ENCODE data around the gene IGFBP6. TPM values are rescaled to one million over a fixed set of nuclear protein-coding genes. Genes with fewer than 3 reads are reported as not detected.

Gene IGFBP6
- total RNA-seq, 1 donor from 2014 or later = 195 TPM

DNA sequence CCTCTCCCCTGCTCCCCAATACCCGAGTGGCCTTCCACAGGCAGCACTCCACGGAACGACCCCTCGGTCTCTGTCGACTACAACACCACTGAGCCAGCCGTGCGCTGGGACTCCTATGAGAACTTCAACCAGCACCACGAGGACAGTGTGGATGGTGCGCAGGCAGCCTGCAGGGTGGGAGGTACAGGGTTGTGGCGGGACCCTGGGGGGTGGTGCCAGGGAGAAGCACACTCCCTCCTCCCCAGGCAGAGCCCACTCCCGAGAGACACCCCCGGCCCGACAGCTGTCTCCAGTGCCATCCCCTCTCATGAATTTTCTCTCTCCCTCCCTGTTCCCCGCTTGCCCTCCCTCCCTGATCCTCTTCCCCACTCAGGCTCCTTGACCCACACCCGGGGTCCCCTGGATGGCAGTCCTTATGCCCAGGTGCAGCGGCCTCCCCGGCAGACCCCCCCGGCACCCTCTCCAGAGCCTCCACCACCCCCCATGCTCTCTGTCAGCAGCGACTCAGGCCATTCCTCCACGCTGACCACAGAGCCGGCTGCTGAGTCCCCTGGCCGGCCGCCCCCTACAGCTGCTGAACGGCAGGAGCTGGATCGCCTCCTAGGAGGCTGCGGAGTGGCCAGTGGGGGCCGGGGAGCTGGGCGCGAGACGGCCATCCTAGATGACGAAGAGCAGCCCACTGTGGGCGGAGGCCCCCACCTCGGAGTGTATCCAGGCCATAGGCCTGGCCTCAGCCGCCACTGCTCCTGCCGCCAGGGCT, 38.6 kb upstream of the IGFBP6 start:
- DNase-seq (ENCODE audit: low spot score) = no peak

DNA sequence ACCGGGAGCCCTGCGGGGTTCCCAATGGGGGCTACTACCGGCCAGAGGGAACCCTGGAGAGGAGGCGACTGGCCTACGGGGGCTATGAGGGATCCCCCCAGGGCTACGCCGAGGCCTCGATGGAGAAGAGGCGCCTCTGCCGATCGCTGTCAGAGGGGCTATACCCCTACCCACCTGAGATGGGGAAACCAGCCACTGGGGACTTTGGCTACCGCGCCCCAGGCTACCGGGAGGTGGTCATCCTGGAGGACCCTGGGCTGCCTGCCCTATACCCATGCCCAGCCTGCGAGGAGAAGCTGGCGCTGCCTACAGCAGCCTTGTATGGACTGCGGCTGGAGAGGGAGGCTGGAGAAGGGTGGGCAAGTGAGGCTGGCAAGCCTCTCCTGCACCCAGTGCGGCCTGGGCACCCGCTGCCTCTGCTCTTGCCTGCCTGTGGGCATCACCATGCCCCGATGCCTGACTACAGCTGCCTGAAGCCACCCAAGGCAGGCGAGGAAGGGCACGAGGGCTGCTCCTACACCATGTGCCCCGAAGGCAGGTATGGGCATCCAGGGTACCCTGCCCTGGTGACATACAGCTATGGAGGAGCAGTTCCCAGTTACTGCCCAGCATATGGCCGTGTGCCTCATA, 37.9 kb upstream of the IGFBP6 start:
- peak; percentile 87 for DNase-seq (ENCODE audit: low spot score)

DNA sequence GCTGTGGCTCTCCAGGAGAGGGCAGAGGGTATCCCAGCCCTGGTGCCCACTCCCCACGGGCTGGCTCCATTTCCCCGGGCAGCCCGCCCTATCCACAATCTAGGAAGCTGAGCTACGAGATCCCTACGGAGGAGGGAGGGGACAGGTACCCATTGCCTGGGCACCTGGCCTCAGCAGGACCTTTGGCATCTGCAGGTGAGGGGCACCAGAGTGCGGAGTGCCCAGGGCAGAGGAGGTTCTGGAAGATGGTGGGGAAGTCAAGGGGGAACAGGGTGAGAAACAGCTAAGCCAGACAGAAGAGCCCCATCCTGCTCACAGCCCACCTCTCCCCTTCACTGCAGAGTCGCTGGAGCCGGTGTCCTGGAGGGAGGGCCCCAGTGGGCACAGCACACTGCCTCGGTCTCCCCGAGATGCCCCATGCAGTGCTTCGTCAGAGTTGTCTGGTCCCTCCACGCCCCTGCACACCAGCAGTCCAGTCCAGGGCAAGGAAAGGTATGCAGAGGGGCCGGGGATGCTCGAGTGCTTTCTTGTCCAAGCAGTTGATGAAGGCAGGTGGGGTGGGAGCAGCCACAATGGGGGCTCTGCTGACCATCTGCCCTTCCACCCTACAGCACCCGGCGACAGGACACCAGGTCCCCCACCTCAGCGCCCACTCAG, 37.3 kb upstream of the IGFBP6 start:
- DNase-seq (ENCODE audit: low spot score) = no peak

DNA sequence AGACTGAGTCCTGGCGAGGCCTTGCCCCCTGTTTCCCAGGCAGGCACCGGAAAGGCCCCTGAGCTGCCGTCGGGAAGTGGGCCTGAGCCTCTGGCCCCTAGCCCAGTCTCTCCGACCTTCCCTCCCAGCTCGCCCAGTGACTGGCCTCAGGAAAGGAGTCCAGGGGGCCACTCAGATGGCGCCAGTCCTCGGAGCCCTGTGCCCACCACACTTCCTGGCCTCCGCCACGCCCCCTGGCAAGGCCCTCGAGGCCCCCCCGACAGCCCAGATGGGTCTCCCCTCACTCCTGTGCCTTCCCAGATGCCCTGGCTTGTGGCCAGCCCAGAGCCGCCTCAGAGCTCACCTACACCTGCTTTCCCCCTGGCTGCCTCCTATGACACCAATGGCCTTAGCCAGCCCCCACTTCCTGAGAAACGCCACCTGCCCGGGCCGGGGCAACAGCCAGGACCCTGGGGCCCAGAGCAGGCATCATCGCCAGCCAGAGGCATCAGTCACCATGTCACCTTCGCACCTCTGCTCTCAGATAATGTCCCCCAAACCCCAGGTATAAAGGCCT, 36.7 kb upstream of the IGFBP6 start:
- peak; percentile 88 for DNase-seq (ENCODE audit: low spot score)

DNA sequence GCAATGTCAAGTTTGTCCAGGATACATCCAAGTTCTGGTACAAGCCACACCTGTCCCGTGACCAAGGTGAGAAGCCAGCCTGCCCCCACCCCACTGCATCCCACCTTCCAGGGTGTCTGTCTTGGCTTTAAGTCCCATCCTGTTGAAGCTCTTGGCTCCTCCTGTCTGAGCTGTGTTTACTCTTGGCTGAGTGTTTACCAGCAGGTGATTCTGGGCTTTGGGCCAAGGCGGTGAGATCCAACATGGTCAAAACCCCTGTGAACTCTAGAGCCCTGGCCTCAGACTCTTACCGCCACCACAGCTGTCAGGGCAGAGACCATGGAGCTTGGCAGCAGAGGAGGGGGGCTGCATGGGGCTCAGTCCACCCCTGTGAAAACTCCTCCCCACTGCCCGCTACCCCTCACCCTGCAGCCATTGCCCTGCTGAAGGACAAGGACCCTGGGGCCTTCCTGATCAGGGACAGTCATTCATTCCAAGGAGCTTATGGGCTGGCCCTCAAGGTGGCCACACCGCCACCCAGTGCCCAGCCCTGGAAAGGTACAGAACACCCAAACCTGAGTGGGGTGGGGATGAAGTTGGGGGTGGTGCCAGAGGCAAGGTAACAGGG, 36.0 kb upstream of the IGFBP6 start:
- no peak for DNase-seq (ENCODE audit: low spot score)

GRCh38 chr12:53062011-53062961, 35.2 kb upstream of the IGFBP6 start:
- DNase-seq (ENCODE audit: low spot score) = peak; percentile 87

- DNase-seq (ENCODE audit: low spot score) = peak; percentile 85
Observed at GRCh38 chr12:53062977-53063707, 34.3 kb upstream of the IGFBP6 start.

DNA sequence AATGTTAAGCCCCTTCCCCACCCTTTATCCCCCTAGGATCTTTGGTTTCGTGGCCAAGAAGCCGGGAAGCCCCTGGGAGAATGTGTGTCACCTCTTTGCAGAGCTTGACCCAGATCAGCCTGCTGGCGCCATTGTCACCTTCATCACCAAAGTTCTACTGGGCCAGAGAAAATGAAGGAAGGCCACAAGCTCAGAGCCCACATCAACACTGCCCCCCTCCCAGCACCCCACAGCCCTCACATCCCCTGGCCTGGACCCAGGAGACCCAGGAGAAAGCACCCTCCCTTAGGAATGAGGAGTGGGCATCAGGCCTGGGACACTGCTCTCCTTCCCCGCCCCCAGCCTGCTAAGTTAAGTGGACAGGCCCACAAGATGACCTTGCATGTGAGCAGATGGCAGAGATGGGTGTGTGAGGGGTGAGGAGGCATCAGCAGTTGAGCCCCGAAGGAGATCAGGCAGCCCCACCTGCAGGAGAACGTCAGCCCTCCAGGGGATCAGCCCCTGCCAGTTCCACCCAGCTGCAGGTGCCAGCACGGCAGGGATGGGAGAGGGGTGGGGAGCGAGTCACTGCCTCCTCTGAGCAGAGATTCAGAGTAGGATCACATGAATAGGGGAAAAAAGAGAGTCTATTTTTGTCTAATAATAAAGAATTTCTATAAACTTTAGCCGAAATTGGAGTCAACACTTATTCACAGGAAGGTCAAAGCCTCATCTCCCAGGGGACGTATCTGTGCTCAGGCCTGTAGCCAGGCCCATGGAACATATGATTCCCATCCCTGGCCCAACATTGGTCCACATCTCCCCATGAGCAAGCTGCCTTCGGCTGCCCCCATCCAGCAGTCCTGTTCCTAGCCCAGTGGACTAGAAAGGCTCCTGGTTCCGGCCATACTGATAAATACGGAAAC, 33.5 kb upstream of the IGFBP6 start:
- DNase-seq (ENCODE audit: low spot score) = peak; percentile 89

DNA sequence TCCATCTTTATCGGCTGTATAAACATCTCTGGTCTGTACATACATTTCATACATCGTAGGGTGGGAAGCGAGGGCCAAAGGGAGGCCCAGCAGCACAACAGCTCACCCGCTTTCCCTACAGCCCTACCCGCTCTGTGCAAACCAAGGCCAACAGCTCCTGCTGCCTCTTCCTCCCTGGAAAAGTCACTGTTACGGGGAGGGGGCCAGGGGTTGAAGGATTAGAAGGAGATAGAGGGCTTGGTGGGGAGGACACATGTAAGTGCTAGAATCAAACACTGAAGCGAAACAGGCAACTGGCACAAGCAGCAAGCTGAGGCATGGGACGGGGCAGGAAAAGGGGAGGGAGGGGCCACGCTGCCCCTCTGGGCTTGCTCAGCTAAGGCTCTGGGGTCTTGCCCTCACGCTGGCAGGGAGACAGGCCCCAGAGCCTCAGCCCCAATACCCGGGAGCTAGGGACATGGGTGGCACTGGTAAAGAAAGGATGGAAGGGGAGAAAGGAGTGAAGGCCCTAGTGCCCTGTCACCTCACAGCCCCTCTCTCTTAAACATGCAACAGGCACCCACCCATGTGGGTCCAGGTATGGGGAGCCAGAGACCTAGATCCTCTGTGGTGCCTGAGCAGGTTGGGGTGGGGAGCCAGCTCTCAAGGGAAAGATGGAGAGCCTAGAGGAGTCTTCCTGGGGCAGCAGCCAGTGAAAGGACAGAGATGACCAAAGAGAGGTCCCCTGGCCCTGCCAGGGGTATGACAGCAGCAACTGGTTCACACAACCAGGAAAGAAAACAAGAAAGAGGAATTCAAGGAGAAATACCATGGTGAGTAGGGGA, 32.6 kb upstream of the IGFBP6 start:
- peak; percentile 64 for DNase-seq (ENCODE audit: low spot score)

DNA sequence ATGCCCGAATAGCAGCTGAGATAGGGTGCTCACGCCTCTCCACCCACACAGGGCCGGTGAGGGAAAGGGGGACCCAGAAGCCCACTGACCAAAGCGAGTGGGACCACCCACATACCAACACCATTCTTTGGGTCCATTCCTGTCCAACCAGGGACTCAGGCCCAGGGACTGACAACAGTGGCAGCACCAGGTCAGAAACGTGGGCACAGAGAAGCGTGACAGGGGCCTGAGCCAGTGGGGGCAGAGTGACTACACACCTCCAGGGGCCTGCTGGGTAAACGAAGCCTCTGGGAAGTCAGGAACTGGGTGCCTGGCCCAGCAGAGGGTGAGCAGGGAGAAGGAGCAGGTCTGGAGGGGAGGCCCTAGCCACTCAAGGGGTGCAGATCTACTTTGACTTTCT, 32.0 kb upstream of the IGFBP6 start:
- DNase-seq (ENCODE audit: low spot score) = peak; percentile 75

GRCh38 chr12:53065975-53066931, 31.2 kb upstream of the IGFBP6 start:
- DNase-seq (ENCODE audit: low spot score) = peak; percentile 93

GRCh38 chr12:53067074-53067992, 30.1 kb upstream of the IGFBP6 start:
- DNase-seq (ENCODE audit: low spot score) = peak; percentile 68

DNA sequence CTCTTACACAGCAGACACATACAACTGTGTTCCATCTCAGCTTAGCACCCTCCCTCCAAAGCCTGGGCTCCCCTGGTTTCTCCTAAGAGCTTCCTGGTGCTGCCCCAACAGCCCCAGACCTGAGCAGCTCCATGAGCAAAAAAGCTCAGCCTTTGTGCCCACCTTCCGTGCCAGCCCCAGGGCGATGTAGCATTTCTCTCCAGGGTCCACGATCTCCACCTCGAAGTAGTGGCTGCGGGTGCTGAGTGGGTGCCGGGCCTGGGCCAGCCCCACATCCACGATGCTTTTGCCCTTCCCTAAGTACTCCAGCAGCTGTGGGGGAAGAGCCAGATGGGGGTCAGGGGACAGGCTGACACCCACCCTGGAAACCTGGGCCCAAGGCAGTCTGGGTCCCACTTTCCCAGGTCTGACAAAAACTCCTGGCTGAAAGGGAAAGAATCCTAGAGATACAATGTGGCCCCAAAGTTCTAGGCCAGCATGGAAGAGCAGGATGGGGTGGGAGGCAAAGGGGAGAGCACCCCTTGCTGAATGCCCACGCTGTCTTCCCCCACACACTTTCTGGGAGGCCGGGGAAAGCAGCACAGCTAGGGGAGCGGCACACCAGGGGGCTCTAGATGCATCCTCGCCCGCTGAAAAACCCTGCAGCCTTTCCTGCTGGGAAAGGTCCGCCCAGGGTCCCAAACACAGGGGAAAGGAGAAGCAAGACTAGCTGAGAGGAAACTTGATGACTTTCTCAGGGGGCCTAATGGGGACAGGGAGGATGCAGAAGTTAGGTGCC, 29.3 kb upstream of the IGFBP6 start:
- DNase-seq (ENCODE audit: low spot score) = peak; percentile 78

DNA sequence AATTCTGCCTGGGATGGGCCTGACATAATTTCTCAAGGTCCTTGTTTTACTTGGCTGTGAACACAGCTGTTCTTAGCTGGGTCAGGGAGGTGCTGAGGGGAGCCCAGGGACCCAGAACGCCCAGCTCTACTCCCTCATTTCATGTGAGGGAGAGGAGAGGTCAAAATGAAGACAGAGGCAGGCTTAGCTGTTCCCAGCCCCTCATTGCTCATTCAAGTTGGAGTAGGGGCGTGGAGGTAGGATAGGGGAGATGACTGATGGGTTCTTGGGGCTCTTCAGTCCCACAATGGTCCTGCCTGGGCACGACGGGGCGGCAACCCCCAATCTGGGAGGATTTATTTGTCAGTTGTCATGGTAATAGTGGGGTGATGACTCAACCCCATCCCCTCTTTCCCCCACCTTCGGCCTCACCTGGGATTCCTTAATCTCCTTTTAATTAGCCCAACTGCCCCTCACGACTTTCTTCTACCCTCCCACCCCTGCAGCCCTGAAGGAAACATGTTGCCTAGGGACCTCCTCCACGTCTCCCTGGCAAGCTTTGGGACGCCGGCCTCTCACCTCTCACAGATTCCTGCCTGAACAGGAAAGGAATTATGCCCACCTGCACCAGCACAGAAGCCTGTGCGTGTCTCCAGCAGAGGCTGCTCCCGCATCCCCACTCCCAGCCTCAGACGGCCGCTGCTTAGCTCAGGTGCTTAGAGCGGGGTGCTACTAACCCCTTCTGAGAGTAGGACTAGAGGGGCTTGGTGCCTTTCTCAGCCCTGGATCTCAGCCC, 28.5 kb upstream of the IGFBP6 start:
- DNase-seq (ENCODE audit: low spot score) = peak; percentile 75
